HUES6 (cell line): Measurements from ENCODE around the gene LRP5.
"Not testable (repeated sequence)": the region's sequence is repeated elsewhere in the genome, so short reads cannot be mapped to it uniquely, and the experiment has no call there.

Experiments
- H3K27ac ChIP-seq: 2 replicates; pipeline ENCODE4 v1.7.0; 2013; ENCODE audit warnings: low read depth, mild to moderate bottlenecking, low read length, inconsistent platforms
- H3K27me3 ChIP-seq: 2 replicates; pipeline ENCODE4 v1.6.1; 2013; ENCODE audit warnings: low read length; ENCODE audit not compliant: control insufficient read depth, insufficient read depth
- H3K36me3 ChIP-seq: 2 replicates; pipeline ENCODE4 v1.6.1; 2013; ENCODE audit warnings: low read length; ENCODE audit not compliant: control insufficient read depth, insufficient read depth
- H3K4me1 ChIP-seq: 2 replicates; pipeline ENCODE4 v1.6.1; 2013; ENCODE audit warnings: low read length; ENCODE audit not compliant: control insufficient read depth, insufficient read depth
- H3K4me3 ChIP-seq: 2 replicates; pipeline ENCODE4 v1.5.1; 2013; ENCODE audit warnings: low read depth, low read length
- H3K9ac ChIP-seq: one replicate; pipeline ENCODE4 v1.6.1; 2013; ENCODE audit warnings: mild to moderate bottlenecking, low read length
- H3K9me3 ChIP-seq: 2 replicates; pipeline ENCODE4 v1.6.1; 2013; ENCODE audit warnings: low read depth, low read length; ENCODE audit not compliant: control insufficient read depth, insufficient read depth

Gene LRP5

DNA sequence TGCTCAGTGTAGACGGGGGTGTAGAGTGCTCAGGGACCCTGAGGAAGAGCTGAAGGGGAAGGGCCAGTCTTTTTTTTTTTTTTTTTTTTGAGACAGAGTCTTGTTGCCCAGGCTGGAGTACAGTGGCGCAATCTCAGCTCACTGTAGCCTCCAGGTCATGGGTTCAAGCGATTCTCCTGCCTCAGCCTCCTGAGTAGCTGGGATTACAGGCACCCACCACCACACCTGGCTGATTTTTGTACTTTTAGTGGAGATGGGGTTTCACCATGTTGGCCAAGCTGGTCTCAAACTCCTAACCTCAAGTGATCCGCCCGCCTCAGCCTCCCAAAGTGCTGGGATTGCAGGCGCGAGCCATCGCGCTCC, 12.9 kb upstream of the LRP5 start:
- not testable (repeated sequence) for H3K27ac ChIP-seq, H3K4me1 ChIP-seq, H3K27me3 ChIP-seq

DNA sequence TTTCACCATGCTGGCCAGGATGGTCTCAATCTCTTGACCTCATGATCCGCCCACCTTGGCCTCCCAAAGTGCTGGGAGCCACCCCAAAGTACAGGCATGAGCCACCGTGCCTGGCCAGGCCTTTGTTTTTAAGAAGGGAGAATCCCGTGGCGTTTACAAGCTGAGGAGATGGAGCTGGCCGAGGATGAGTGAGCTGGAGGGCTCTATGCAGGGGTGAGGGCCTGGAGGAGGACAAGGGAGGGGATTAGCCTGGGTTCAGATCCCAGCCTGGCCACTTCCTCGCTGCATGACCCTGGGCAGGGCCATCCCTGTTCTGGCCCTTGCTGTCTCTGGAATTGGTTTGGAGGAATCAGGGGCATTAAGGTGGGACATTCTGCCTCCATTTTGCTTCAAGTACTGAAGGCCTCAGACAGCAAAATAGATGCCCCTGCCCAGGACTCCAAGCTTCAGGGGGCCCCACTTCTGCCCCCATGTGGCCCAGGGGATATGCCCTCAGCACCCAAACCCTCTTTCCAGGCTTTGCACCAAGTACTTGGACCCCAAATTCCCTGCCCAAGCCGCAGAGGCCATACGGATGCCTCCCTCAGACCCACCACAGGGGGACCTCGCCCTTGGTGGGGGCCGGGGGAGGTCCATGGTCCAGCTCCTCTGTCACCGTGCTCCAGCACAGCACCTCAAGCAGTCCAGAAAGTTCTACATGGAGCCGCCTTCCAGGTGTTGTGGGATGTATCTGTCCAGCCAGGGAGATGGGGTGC, 12.1 kb upstream of the LRP5 start:
- no peak overlapping the region for H3K9ac ChIP-seq
- H3K4me3 ChIP-seq: no peak overlapping the region
- H3K4me1 ChIP-seq: no peaks in the 10 kb centered on the region; the same call in 1 of the 2 replicates
- no peak overlapping the region for H3K27ac ChIP-seq
- H3K27me3 ChIP-seq: no peaks in the 10 kb centered on the region
- H3K9me3 ChIP-seq: peaks cover 22% of the 10 kb centered on the region
- H3K36me3 ChIP-seq: no peaks in the 10 kb centered on the region

More for the DNA sequence above, 12.9 kb upstream of the LRP5 start:
- H3K9ac ChIP-seq, H3K36me3 ChIP-seq, H3K4me3 ChIP-seq: not testable (repeated sequence)
- H3K9me3 ChIP-seq: peaks cover 15% of the 10 kb centered on the region

DNA sequence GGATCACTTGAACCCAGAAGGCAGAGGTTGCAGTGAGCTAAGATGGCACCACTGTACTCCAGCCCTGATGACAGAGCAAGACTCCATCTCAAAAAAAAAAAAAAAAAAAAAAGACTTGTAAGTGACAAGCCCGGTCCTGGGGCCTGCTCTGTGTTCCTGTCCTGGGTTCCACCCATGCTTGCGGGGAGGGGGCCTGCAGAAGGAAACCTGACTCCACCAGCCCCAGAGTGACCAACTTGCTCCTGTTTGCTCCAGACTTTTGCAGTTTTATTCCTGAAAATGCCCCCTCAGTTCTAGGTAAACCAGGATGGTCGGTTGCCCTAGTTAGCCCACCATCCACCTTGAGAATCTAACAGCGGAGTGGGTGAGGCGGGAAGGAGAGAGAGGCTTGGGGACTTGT, 10.1 kb upstream of the LRP5 start:
- H3K9ac ChIP-seq: no peak overlapping the region
- peaks cover 23% of the 10 kb centered on the region for H3K9me3 ChIP-seq
- no peaks in the 10 kb centered on the region for H3K27me3 ChIP-seq
- H3K4me1 ChIP-seq: no peaks in the 10 kb centered on the region; the same call in 1 of the 2 replicates
- no peaks in the 10 kb centered on the region for H3K36me3 ChIP-seq
- no peak overlapping the region for H3K27ac ChIP-seq
- H3K4me3 ChIP-seq: no peak overlapping the region

DNA sequence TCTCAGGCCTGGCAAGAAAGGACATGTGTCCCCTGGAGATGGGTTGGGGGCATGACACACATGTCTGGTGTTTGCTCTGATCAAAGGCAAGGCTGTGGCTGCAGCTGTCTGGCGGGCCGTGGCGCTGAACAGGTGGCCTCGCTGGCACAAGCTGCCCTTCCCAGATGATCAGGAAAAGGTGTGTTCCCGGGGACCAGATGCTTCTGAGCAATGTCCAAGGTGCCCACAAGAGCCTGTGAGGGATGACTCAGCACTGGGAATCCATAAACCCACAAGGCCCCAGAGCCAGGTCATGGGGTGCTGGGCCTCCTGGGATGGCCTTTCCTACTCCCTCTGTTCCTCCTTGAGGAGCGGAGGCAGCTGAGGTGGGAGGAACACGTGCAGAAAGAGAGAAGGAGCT, 9.7 kb upstream of the LRP5 start:
- no peaks in the 10 kb centered on the region for H3K36me3 ChIP-seq
- H3K27ac ChIP-seq: no peak overlapping the region
- no peak overlapping the region for H3K4me3 ChIP-seq
- H3K9ac ChIP-seq: no peak overlapping the region
- no peaks in the 10 kb centered on the region for H3K27me3 ChIP-seq
- H3K4me1 ChIP-seq: no peaks in the 10 kb centered on the region; the same call in 1 of the 2 replicates
- H3K9me3 ChIP-seq: peaks cover 23% of the 10 kb centered on the region

DNA sequence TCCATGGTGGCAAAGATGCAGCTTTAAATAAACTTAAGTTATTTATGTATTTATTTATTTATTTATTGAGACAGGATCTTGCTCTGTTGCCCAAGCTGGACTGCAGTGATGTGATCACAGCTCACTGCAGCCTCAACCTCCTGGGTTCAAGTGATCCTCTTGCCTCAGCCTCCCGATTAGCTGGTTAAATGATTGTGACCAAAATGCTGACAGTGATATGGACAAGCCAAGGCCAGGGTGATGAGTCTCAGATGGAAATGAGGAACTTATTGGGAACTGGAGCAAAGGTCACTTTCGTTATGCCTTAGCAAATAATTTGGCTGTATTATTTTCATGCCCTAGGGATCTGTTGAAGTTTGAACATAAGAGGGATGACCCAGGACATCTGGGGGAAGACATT, 9.3 kb upstream of the LRP5 start:
- Histone ChIP-seq H3K4me1 (no peaks in the 10 kb centered on the region; the same call in 1 of the 2 replicates), H3K9me3 (peaks cover 23% of the 10 kb centered on the region), H3K36me3 (no peaks in the 10 kb centered on the region), H3K27ac (no peak overlapping the region), H3K27me3 (no peaks in the 10 kb centered on the region), H3K9ac (no peak overlapping the region), H3K4me3 (no peak overlapping the region)

DNA sequence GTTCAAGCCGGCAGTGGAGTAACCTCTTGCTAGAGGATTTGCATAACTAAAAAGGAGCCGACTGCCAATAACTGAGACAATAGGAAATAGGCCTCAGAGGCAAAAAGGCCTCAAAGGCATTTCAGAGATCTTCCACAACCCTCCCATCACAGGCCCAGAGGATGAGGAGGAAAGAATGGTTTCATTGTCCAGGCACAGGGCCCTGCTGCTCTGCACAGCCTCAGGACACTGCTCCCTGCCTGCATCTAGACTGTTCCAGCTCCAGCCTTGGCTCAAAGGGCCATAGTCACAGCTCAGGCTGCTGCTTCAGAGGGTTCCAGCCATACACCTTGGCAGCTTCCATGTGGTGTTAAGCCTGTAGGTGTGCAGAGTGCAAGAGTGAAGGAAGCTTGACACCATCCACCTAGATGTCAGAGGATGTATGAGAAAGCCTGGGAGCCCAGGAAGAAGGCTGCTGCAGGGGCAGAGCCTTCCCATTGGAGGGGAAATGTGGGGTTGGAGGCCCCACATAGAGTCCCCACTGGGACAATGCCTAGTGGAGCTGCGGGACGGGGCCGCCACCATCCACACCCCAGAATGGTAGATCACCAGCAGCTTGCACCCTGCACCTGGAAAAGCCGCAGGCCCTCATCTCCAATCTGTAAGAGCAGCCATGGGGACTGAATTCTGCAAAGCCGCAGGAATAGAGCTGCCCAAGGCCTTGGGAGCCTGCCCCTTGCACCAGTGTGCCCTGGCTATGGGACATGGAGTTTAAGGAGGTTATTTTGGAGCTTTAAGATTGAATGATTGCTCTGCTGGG, 8.2 kb upstream of the LRP5 start:
- H3K4me1 ChIP-seq: no peaks in the 10 kb centered on the region
- no peaks in the 10 kb centered on the region for H3K36me3 ChIP-seq
- no peak overlapping the region for H3K27ac ChIP-seq
- H3K9ac ChIP-seq: no peak overlapping the region
- no peaks in the 10 kb centered on the region for H3K27me3 ChIP-seq
- H3K9me3 ChIP-seq: peaks cover 23% of the 10 kb centered on the region
- no peak overlapping the region for H3K4me3 ChIP-seq

DNA sequence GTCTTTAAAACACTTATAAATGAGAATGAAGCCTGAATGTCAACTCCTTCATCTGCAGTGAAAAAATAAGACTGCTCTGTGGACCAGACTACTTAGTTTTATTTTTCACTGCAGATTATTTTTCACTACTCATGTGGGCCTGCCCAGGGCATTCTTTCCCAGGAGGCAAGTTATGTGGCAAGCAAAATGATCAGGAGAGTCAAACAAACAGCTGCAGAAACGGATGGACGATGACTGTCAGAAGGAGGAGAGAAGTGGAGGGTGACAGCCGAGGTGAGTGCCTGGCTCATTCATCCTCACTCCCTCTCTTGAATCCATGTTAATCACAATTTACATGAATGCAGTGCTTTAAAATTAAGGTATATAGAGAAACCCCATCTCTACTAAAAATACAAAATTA, 5.8 kb upstream of the LRP5 start:
- Histone ChIP-seq H3K4me3 (no peak overlapping the region), H3K4me1 (no peaks in the 10 kb centered on the region; the same call in 1 of the 2 replicates), H3K36me3 (no peaks in the 10 kb centered on the region), H3K9me3 (peaks cover 23% of the 10 kb centered on the region), H3K27me3 (0 out of 2 replicates have a peak, but pooled peaks cover under 1% of the 10 kb centered on the region), H3K27ac (no peak overlapping the region), H3K9ac (no peak overlapping the region)

DNA sequence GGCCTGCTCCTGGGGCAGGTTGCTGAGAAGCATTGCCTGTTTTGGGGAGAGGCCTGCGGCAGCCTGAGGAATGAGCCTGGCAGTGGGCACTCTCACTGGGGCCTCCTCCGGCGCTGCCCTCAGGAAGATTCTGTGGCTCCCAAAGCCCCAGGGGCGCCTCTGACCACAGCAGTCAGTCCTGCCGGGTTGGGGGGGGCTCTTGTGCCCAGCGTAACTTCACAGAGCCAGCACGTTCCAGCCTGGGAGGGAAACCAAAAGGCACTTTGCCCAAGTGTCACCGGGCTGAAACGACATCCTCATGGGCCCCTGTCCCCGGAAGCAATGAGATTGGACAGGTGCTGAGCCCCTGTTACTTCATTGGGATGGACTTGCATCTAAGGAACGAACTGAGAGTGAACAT, 4.3 kb upstream of the LRP5 start:
- Histone ChIP-seq H3K27me3 (peaks cover 5% of the 10 kb centered on the region; the same call in 1 of the 2 replicates), H3K36me3 (no peaks in the 10 kb centered on the region), H3K27ac (no peak overlapping the region), H3K9me3 (peaks cover 23% of the 10 kb centered on the region), H3K4me3 (no peak overlapping the region), H3K4me1 (peaks cover 2% of the 10 kb centered on the region; the same call in 1 of the 2 replicates), H3K9ac (no peak overlapping the region)

DNA sequence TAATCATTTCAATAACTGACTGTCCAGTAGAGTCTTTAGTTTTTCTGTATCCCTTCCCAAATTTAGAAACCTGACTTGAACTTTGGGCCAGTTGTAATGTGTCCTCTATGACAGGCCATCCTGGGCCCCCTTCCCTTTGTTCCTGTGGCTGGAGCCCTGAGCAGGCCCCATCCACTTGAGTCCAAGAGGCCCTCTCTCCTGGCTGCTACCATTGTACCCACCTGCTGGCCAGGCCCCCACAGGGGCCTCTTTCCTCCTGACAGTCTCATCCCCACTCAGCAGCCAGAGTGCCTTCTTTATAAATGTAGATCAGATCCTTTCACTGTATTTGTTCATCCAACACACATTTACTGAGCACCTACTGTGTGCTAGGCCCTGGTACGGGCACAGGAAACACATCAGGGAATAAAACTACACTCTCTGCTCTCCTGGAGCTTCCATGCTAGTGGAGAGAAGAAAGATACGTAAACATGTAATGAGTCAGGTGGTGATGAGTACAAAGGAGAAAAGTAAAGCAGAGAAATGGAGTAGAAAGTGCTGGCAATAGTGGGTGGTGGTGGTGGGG, 2.7 kb upstream of the LRP5 start:
- Histone ChIP-seq H3K4me1 (peaks cover 18% of the 10 kb centered on the region), H3K36me3 (no peaks in the 10 kb centered on the region), H3K4me3 (no peak overlapping the region), H3K9ac (no peak overlapping the region), H3K27me3 (peaks cover 9% of the 10 kb centered on the region; the same call in 1 of the 2 replicates), H3K9me3 (peaks cover 7% of the 10 kb centered on the region), H3K27ac (no peak overlapping the region)

DNA sequence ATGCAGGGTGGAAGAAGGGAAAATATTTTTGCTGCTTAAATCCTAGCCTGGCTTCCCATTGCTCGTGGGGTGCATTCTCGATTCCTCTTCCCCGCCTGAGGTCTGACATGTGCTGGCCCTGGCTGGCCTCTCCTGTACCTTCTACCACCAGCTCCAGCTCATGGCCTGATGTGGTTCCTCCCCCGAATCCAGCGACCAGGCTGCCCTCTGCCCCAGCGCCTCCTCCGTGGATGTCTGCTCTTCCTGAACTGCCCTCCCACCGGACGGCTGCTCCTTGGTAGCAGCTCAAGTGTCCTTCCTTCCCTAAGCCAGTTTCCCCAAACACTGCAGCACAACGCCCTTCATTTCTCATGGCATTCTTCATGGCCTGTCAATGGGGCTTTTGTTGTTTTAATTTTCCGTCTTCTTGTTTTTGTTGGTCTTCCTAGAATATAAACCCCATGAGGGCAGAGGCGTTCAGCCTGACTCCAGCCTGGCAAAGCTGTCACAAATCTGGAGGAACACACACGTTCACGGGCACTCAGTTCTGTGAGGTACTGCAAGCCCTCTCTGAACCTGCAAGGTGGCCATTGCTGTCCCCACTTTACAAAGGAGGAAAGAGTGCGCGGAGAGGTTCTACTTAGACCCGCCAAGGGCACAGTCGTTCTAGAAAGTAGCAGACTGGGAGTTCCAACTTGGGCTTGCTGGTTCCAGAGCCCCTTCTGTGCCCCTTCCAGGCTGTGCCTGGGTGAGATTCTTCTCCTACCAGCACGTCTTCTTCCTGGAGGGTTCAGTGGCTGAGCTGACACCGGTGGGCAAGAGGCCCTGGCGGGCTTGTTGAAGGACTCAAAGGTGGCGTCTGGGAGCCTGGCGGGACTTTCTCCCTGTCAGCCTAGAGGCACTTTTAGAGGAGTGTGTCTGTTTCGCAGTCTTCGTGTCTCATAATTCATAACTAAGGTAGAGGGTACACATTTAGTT, 953 bp upstream of the LRP5 start:
- H3K27me3 ChIP-seq: peaks cover 9% of the 10 kb centered on the region; the same call in 1 of the 2 replicates
- no peaks in the 10 kb centered on the region for H3K36me3 ChIP-seq
- H3K9me3 ChIP-seq: no peaks in the 10 kb centered on the region
- H3K9ac ChIP-seq: no peak overlapping the region
- H3K4me1 ChIP-seq: peaks cover 26% of the 10 kb centered on the region
- H3K27ac ChIP-seq: no peak overlapping the region
- H3K4me3 ChIP-seq: peak overlapping the region; percentile 55
